Liver (tissue), 9 donors: ENCODE results near the gene IRF9. TPM values are rescaled to one million over a fixed set of nuclear protein-coding genes. Genes with fewer than 3 reads are reported as not detected.

Source experiments
- DNase-seq: peaks from one replicate; pipeline ENCODE4 v3.0.0-alpha.2; 2017; ENCODE audit warnings: low spot score
- H3K27ac ChIP-seq, 2 donors: one replicate each; pipeline ENCODE4 v1.7.0; 2013; ENCODE audit warnings: inconsistent platforms in 2 of 2, low read length in 2 of 2, control low read depth in 1 of 2, low read depth in 1 of 2, mild to moderate bottlenecking in 1 of 2
- H3K27me3 ChIP-seq, 4 donors: one replicate each; pipeline versions ENCODE4 v1.6.1 to v1.7.0; 2013; ENCODE audit warnings: low read length in 3 of 4, inconsistent platforms in 1 of 4, mild to moderate bottlenecking in 1 of 4, moderate library complexity in 1 of 4; ENCODE audit not compliant: control insufficient read depth in 4 of 4, insufficient read depth in 4 of 4
- H3K36me3 ChIP-seq, 4 donors: one replicate each; pipeline versions ENCODE4 v1.6.1 to v1.7.0; 2013; ENCODE audit warnings: low read length in 3 of 4, mild to moderate bottlenecking in 3 of 4, low read depth in 1 of 4, moderate library complexity in 1 of 4; ENCODE audit not compliant: control insufficient read depth in 4 of 4, insufficient read depth in 3 of 4
- H3K4me1 ChIP-seq, 4 donors: one replicate each; pipeline versions ENCODE4 v1.6.1 to v1.7.0; 2013; ENCODE audit warnings: low read length in 3 of 4, mild to moderate bottlenecking in 3 of 4, moderate library complexity in 1 of 4; ENCODE audit not compliant: control insufficient read depth in 4 of 4, insufficient read depth in 4 of 4
- H3K4me3 ChIP-seq, 3 donors: one replicate each; pipeline versions ENCODE4 v1.6.1 to v1.7.0; 2013; ENCODE audit warnings: low read length in 3 of 3, control low read depth in 1 of 3, low read depth in 1 of 3, mild to moderate bottlenecking in 1 of 3
- H3K9ac ChIP-seq, 2 donors: one replicate each; pipeline ENCODE4 v1.7.0; 2013; ENCODE audit warnings: low read length in 2 of 2, mild to moderate bottlenecking in 2 of 2, moderate library complexity in 2 of 2, control low read depth in 1 of 2, low read depth in 1 of 2
- H3K9me3 ChIP-seq, 4 donors: one replicate each; pipeline versions ENCODE4 v1.6.1 to v1.7.0; 2013; ENCODE audit warnings: low read length in 3 of 4; ENCODE audit not compliant: control insufficient read depth in 4 of 4
- EGR1 ChIP-seq, 2 donors: IDR thresholded peaks; 2 replicates each; pipeline ENCODE4 v1.6.1; 2016 to 2018; ENCODE audit warnings: antibody characterized with exemption in 2 of 2, low read depth in 2 of 2
- FOXA1 ChIP-seq: IDR thresholded peaks from 2 replicates; pipeline ENCODE4 v1.6.1; 2016; ENCODE audit warnings: antibody characterized with exemption
- FOXA2 ChIP-seq: IDR thresholded peaks from 2 replicates; pipeline ENCODE4 v1.6.1; 2016; ENCODE audit warnings: antibody characterized with exemption
- GABPA ChIP-seq, 2 donors: IDR thresholded peaks in 1 of 2; conservative IDR thresholded peaks in 1 of 2; 2 replicates each; pipeline ENCODE4 v1.6.1; 2016; ENCODE audit warnings: antibody characterized with exemption in 2 of 2, mild to moderate bottlenecking in 1 of 2, moderate library complexity in 1 of 2
- HNF4A ChIP-seq, 2 donors: conservative IDR thresholded peaks; 2 replicates each; pipeline ENCODE4 v1.6.1; 2016; ENCODE audit warnings: antibody characterized with exemption in 2 of 2, mild to moderate bottlenecking in 2 of 2
- HNF4G ChIP-seq: IDR thresholded peaks from 2 replicates; pipeline ENCODE4 v1.6.1; 2016; ENCODE audit warnings: antibody characterized with exemption
- JUND ChIP-seq, 2 donors: IDR thresholded peaks; 2 replicates each; pipeline ENCODE4 v1.6.1; 2016; ENCODE audit warnings: antibody characterized with exemption in 2 of 2
- NR2F2 ChIP-seq: IDR thresholded peaks from 2 replicates; pipeline ENCODE4 v1.6.1; 2016; ENCODE audit warnings: antibody characterized with exemption
- RAD21 ChIP-seq, 2 donors: IDR thresholded peaks; 2 replicates each; pipeline ENCODE4 v1.6.1; 2016; ENCODE audit warnings: antibody characterized with exemption in 2 of 2, mild to moderate bottlenecking in 2 of 2
- REST ChIP-seq: IDR thresholded peaks from 2 replicates; pipeline ENCODE4 v1.6.1; 2016; ENCODE audit warnings: antibody characterized with exemption, mild to moderate bottlenecking
- RXRA ChIP-seq, 2 donors: IDR thresholded peaks; 2 replicates each; pipeline ENCODE4 v1.6.1; 2017 to 2018; ENCODE audit warnings: antibody characterized with exemption in 2 of 2, mild to moderate bottlenecking in 1 of 2
- SP1 ChIP-seq: IDR thresholded peaks from 2 replicates; pipeline ENCODE4 v1.6.1; 2018; ENCODE audit warnings: antibody characterized with exemption, mild to moderate bottlenecking
- TAF1 ChIP-seq: conservative IDR thresholded peaks from 2 replicates; pipeline ENCODE4 v1.6.1; 2016; ENCODE audit warnings: antibody characterized with exemption, mild to moderate bottlenecking
- YY1 ChIP-seq: IDR thresholded peaks from 2 replicates; pipeline ENCODE4 v1.6.1; 2016; ENCODE audit warnings: antibody characterized with exemption, mild to moderate bottlenecking
- WGBS: extraction: QIAGEN DNeasy Blood & Tissue Kit; methylation state at CpG from one replicate; pipeline ENCODE4 v1.1.7; 2013; 5-methylcytosine and 5-hydroxymethylcytosine counted together
- polyA plus RNA-seq, 2 donors: library from polyadenylated mRNA; stranded (reverse) in 1 of 2; unstranded in 1 of 2; fragments of 200-250 nt in 1 of 2; fragments of >200 nt in 1 of 2; fragmentation: Nextera tagmentation in 1 of 2; extraction: Ambion mirVana in 1 of 2; gene quantifications; one replicate each; pipeline versions ENCODE4 v1.2.1 to v1.2.3, GENCODE V29; 2013 to 2015
- total RNA-seq, 2 donors: library from RNA; depleted of rRNA; stranded (reverse); fragments of >200 nt; gene quantifications; one replicate each; pipeline ENCODE4 v1.2.3, GENCODE V29; 2014
- TF ChIP-seq, protein P1 (sequence below): IDR thresholded peaks from 2 replicates; pipeline ENCODE4 v1.6.1; 2016; ENCODE audit warnings: antibody characterized with exemption
- TF ChIP-seq, protein P2 (sequence below): IDR thresholded peaks from 2 replicates; pipeline ENCODE4 v1.6.1; 2016; ENCODE audit warnings: antibody characterized with exemption
- TF ChIP-seq, protein P3 (sequence below): IDR thresholded peaks from 2 replicates; pipeline ENCODE4 v1.6.1; 2016; ENCODE audit warnings: antibody characterized with exemption
- TF ChIP-seq, protein P4 (sequence below): fragments of 150-350 bp; IDR thresholded peaks from 2 replicates; pipeline ENCODE4 v1.5.1; 2017; ENCODE audit warnings: improper control_type of control experiment, low read depth, low read length; ENCODE audit not compliant: missing input control
- donor health status: healthy.
- donor health status: healthy.
- donor health status: healthy.
- donor health status: healthy.
- donor health status: healthy.

The IRF9 gene
- total and polyA plus RNA-seq, 4 donors = 37.9 to 60.9 (median 51.0) TPM

- TF ChIP-seq REST (peak; percentile 37), JUND (IDR thresholded peaks at IDR 0.05) (peak in 1 of 2 donors; percentile 62), TAF1 (no peak), FOXA1 (no peak), EGR1 (IDR thresholded peaks at IDR 0.05; ENCODE audit: low read depth in 2 of 2) (peak in 1 of 2 donors; percentile 42)
Observed at GRCh38 chr14:24179961-24180796, 19.1 kb downstream of the IRF9 start (continued).

DNA sequence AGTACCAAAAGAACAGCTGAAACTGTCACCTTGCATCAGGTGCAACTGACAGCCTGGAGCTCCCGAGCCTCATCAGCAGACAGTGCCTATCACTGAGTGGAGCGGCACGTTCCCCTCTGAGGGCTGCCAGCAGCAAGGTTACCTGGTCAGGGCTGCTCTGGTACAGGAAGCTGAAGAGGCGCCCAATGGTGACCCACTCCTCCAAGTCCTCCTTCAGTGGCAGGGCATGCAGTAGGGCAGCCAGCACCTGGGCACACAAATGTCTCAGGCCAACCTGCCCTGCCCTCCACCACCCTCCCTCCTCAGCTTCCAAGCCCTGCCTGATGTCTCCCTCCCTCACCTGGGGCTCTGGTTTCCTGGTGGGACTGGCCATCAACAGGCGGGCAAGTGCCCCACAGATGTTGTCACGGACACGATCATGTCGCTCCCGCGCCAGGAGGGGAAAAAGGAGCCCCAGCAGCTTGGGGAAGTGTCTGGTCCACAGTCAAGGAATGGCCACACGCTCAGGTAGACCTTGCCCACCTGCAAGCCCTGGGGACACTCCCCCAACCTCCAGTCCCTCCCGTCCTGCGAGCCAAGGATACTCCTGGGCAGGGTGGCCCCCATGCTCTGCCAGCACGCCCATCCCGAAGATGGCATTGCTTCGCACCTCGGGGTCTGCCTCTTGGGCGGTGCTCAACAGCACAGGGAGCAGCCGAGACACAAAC lies 20.5 kb downstream of the IRF9 start:
- Histone ChIP-seq H3K27me3 (no peaks in the 10 kb centered on the region), H3K36me3 (peaks cover 18 to 85% (median 32%) of the 10 kb centered on the region in 4 donors), H3K4me3 (no peak overlapping the region), H3K4me1 (peaks cover 0 to 22% (median 14%) of the 10 kb centered on the region in 4 donors), H3K9me3 (no peaks in the 10 kb centered on the region), H3K27ac (no peak overlapping the region), H3K9ac (no peak overlapping the region)
- no peak for TF ChIP-seq FOXA2
- TF ChIP-seq, protein P1, sequence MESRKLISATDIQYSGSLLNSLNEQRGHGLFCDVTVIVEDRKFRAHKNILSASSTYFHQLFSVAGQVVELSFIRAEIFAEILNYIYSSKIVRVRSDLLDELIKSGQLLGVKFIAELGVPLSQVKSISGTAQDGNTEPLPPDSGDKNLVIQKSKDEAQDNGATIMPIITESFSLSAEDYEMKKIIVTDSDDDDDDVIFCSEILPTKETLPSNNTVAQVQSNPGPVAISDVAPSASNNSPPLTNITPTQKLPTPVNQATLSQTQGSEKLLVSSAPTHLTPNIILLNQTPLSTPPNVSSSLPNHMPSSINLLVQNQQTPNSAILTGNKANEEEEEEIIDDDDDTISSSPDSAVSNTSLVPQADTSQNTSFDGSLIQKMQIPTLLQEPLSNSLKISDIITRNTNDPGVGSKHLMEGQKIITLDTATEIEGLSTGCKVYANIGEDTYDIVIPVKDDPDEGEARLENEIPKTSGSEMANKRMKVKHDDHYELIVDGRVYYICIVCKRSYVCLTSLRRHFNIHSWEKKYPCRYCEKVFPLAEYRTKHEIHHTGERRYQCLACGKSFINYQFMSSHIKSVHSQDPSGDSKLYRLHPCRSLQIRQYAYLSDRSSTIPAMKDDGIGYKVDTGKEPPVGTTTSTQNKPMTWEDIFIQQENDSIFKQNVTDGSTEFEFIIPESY = no peak
- no peak for TF ChIP-seq NR2F2
- TF ChIP-seq SP1 = no peak
- TF ChIP-seq FOXA1 = no peak
- TF ChIP-seq REST = no peak
- no peak for TF ChIP-seq YY1
- no peak for TF ChIP-seq HNF4G
- TF ChIP-seq TAF1 = no peak
- TF ChIP-seq, protein P2, sequence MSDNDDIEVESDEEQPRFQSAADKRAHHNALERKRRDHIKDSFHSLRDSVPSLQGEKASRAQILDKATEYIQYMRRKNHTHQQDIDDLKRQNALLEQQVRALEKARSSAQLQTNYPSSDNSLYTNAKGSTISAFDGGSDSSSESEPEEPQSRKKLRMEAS = no peak
- TF ChIP-seq JUND (IDR thresholded peaks at IDR 0.05) = no peak
- no peak for TF ChIP-seq EGR1 (IDR thresholded peaks at IDR 0.05; ENCODE audit: low read depth in 2 of 2)
- no peak for TF ChIP-seq RXRA (IDR thresholded peaks at IDR 0.05)
- no peak for TF ChIP-seq RAD21 (IDR thresholded peaks at IDR 0.05)
- no peak for TF ChIP-seq HNF4A (conservative IDR thresholded peaks at IDR 0.05)
- TF ChIP-seq, protein P3, sequence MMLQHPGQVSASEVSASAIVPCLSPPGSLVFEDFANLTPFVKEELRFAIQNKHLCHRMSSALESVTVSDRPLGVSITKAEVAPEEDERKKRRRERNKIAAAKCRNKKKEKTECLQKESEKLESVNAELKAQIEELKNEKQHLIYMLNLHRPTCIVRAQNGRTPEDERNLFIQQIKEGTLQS = no peak
- TF ChIP-seq GABPA (IDR thresholded peaks at IDR 0.05 in 1 of 2, conservative IDR thresholded peaks at IDR 0.05 in 1 of 2) = no peak
- TF ChIP-seq, protein P4, sequence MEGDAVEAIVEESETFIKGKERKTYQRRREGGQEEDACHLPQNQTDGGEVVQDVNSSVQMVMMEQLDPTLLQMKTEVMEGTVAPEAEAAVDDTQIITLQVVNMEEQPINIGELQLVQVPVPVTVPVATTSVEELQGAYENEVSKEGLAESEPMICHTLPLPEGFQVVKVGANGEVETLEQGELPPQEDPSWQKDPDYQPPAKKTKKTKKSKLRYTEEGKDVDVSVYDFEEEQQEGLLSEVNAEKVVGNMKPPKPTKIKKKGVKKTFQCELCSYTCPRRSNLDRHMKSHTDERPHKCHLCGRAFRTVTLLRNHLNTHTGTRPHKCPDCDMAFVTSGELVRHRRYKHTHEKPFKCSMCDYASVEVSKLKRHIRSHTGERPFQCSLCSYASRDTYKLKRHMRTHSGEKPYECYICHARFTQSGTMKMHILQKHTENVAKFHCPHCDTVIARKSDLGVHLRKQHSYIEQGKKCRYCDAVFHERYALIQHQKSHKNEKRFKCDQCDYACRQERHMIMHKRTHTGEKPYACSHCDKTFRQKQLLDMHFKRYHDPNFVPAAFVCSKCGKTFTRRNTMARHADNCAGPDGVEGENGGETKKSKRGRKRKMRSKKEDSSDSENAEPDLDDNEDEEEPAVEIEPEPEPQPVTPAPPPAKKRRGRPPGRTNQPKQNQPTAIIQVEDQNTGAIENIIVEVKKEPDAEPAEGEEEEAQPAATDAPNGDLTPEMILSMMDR = no peak
- 94% methylated on average over 19 of the region's 19 CpGs for WGBS
- no peak for DNase-seq
